ENCODE data around the gene ILDR2. TPM values are rescaled to one million over a fixed set of nuclear protein-coding genes. Genes with fewer than 3 reads are reported as not detected.

Gene ILDR2
- total and polyA plus RNA-seq, 10 donors: under 0.01 to 1.4 (median 0.25) TPM

DNA sequence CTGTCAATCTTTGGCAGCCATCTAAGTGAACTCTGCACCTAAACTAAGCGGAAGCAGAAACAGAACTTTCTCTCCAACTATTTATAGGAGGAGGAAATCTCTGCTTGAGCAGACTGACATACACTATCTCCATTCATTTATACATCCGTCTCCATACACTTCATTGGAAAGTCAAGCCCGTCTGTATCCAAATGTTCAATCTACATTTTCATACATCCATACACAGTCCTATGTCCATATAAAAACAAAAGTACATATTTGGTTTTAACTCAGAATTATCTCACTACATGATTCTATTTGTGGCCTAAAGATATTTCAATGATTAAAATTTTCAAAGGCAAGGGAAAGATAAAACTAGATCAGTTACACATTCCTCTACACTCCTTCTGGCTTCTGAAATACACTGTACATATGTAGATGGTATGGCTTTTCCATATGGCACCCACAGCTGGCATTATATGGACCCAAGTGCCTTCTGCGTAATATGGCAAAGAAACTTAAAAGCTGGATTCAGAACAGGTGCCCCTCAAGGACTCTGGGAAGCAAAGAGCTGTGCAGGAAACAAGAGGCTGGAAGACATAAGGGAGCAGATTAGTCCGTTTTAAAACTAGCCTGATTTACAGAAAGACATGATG is 35.5 kb downstream of the ILDR2 start:
- H3K4me3 ChIP-seq: no peak overlapping the region
- no peaks in the 10 kb centered on the region for H3K9me3 ChIP-seq
- no peak for DNase-seq
- H3K4me1 ChIP-seq: no peaks in the 10 kb centered on the region
- H3K27me3 ChIP-seq (replicated peaks in 1 of 7): peaks cover 0 to 4% (median 0%) of the 10 kb centered on the region in 7 donors
- no peaks in the 10 kb centered on the region for H3K36me3 ChIP-seq
- no peak overlapping the region for H3K27ac ChIP-seq
- TF ChIP-seq, protein P1, sequence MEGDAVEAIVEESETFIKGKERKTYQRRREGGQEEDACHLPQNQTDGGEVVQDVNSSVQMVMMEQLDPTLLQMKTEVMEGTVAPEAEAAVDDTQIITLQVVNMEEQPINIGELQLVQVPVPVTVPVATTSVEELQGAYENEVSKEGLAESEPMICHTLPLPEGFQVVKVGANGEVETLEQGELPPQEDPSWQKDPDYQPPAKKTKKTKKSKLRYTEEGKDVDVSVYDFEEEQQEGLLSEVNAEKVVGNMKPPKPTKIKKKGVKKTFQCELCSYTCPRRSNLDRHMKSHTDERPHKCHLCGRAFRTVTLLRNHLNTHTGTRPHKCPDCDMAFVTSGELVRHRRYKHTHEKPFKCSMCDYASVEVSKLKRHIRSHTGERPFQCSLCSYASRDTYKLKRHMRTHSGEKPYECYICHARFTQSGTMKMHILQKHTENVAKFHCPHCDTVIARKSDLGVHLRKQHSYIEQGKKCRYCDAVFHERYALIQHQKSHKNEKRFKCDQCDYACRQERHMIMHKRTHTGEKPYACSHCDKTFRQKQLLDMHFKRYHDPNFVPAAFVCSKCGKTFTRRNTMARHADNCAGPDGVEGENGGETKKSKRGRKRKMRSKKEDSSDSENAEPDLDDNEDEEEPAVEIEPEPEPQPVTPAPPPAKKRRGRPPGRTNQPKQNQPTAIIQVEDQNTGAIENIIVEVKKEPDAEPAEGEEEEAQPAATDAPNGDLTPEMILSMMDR (IDR thresholded peaks at IDR 0.05 in 8 of 11, conservative IDR thresholded peaks at IDR 0.05 in 3 of 11): no peak
- TF ChIP-seq POLR2A (IDR thresholded peaks at IDR 0.05): no peak
- TF ChIP-seq POLR2AphosphoS5 (IDR thresholded peaks at IDR 0.05): no peak
- WGBS, 5 donors: 77 to 91% (median 88%) methylated on average over 5 of the region's 5 CpGs
- intact Hi-C loops (cut with DNase I; ENCODE audit: low total_unique reads): no loop called here

DNA sequence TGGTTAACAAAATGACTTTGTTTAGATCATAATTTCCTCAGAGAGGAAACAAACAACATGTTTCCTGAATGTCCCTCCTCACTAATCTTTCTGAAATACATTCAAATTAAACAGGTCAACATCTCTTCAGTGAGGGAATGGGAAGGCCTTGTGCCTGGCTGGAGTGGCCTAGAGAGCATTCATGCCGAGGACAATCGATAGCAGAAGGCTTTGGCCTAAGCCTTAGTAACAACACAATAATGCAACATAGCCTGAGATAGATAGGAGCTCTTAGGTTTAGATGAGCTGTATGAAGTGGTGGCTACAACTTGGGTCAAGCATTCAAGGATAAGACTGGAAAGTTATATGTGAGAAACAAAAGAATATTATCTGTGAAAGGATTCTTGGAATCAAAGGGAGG is 37.4 kb downstream of the ILDR2 start:
- peaks cover 0 to 2% (median 0%) of the 10 kb centered on the region in 7 donors for H3K27me3 ChIP-seq (replicated peaks in 1 of 7)
- H3K27ac ChIP-seq: no peak overlapping the region
- H3K4me3 ChIP-seq: no peak overlapping the region
- TF ChIP-seq POLR2AphosphoS5 (IDR thresholded peaks at IDR 0.05): no peak
- TF ChIP-seq, protein P1 (IDR thresholded peaks at IDR 0.05 in 8 of 11, conservative IDR thresholded peaks at IDR 0.05 in 3 of 11): no peak
- TF ChIP-seq POLR2A (IDR thresholded peaks at IDR 0.05): no peak
- H3K4me1 ChIP-seq: no peaks in the 10 kb centered on the region
- H3K9me3 ChIP-seq: no peaks in the 10 kb centered on the region
- no peak for DNase-seq
- intact Hi-C loops (cut with DNase I; ENCODE audit: low total_unique reads): no loop called here
- no peaks in the 10 kb centered on the region for H3K36me3 ChIP-seq
- 72 to 91% (median 85%) methylated on average over 2 of the region's 2 CpGs for WGBS, 5 donors

DNA sequence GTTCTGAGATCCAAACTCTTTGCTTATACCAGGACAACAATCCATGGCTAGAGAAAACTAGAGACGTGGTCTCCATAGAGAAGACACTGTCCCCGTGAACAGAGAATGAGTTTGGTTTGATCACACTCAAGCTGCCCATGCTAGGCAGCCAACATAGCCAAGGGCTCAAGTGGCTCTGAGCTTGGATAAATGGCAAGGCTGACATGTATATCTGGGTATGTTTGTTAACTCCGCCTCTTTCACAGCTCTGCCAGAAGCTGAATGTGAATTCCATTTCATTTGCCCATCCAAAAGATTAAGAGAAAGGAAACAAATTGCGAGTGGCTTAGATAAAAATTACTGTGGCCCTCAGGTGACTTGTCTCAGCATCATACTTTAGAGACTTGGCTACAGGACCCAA is 38.0 kb downstream of the ILDR2 start:
- Histone ChIP-seq H3K27ac (no peak overlapping the region), H3K9me3 (no peaks in the 10 kb centered on the region), H3K4me1 (no peaks in the 10 kb centered on the region), H3K4me3 (no peak overlapping the region), H3K36me3 (no peaks in the 10 kb centered on the region), H3K27me3 (replicated peaks in 1 of 7) (no peaks in the 10 kb centered on the region)
- 87 to 95% (median 93%) methylated on average over 4 of the region's 4 CpGs for WGBS, 5 donors
- TF ChIP-seq POLR2A (IDR thresholded peaks at IDR 0.05): no peak
- TF ChIP-seq, protein P1 (IDR thresholded peaks at IDR 0.05 in 8 of 11, conservative IDR thresholded peaks at IDR 0.05 in 3 of 11): no peak
- TF ChIP-seq POLR2AphosphoS5 (IDR thresholded peaks at IDR 0.05): no peak
- no peak for DNase-seq
- intact Hi-C loops (cut with DNase I; ENCODE audit: low total_unique reads): no loop called here

DNA sequence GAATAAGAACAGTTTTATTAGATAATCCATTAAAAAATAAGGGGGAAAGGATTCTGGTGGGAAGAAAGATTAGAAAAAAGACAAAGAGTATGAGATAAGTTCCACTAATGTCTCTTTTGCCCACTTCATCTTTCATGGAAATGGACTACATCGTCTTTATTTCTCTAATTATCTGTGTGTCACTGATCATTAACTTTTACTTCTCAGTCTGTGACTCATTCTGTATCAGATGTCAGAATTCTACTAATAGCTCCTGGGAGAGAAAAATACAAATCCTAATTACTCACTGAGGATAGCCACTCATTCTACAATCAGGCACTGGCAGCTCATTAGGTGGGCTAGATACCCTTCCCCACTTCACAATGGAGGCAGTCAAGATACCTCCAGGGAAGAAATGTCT is 41.7 kb downstream of the ILDR2 start:
- Histone ChIP-seq H3K4me1 (no peaks in the 10 kb centered on the region), H3K27ac (no peak overlapping the region), H3K9me3 (no peaks in the 10 kb centered on the region), H3K27me3 (replicated peaks in 1 of 7) (no peaks in the 10 kb centered on the region), H3K36me3 (no peaks in the 10 kb centered on the region), H3K4me3 (no peak overlapping the region)
- 70 to 95% (median 89%) methylated on average over 1 of the region's 1 CpG for WGBS, 5 donors
- no peak for DNase-seq
- intact Hi-C loops (cut with DNase I; ENCODE audit: low total_unique reads): no loop called here
- TF ChIP-seq POLR2AphosphoS5 (IDR thresholded peaks at IDR 0.05) (no peak), POLR2A (IDR thresholded peaks at IDR 0.05) (no peak)
- TF ChIP-seq, protein P1 (IDR thresholded peaks at IDR 0.05 in 8 of 11, conservative IDR thresholded peaks at IDR 0.05 in 3 of 11): no peak
